Activated CD4-positive, alpha-beta T cell treated with anti-CD3 and anti-CD28 coated beads for 24 hours (primary cell): Measurements from ENCODE around the gene LRRC39.
"Not testable (repeated sequence)": the region's sequence is repeated elsewhere in the genome, so short reads cannot be mapped to it uniquely, and the experiment has no call there.

ENCODE experiments used
- DNase-seq, 2 donors: peaks; one replicate each; pipeline ENCODE4 v3.0.0-alpha.2; 2020; ENCODE audit warnings: low read depth in 2 of 2

The LRRC39 gene

DNA sequence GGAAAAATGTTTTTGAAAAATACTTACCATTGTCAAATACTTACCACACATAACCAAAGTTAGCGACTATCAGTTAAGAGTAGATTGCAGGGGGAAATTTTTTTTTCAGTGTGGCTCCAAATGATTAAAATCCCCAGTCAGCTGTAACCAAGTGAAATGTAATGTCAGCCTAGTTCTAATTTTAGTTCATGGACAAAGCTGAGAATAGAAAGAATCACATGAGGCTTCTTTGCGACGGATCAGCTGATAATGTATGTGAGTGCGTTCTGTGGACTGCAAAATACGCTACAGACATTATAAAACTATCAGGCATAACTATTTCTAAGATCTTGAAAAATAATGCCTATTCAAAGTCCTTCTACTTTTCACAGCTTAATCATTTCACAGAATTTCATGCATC, at the start of gene LRRC39:
Gene LRRC39 (minus strand): TSS at position 166 of the 400 bp plus-strand sequence. CDS start 9,740 bp downstream, outside the sequence.
- DNase-seq, result no peak

DNA sequence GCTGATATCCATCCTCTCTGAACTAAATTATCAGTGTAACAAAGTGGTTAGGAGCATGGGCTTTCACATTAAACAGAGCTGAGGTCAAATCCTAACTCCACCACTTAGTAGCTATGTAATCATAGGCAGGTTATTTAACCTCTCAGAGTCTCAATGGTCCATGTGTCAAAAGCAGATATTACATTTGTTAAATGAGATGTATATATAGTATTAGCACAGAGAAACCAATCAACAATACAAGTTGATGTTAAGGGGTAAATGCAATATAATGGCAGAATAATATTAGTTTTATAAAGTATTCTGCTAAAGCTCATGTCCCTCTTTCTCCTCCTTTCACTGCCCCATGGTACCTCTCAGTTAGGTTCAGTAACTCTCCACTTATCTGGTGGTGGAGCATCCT, 44.4 kb upstream of the LRRC39 start:
- DNase-seq, result no peak

DNA sequence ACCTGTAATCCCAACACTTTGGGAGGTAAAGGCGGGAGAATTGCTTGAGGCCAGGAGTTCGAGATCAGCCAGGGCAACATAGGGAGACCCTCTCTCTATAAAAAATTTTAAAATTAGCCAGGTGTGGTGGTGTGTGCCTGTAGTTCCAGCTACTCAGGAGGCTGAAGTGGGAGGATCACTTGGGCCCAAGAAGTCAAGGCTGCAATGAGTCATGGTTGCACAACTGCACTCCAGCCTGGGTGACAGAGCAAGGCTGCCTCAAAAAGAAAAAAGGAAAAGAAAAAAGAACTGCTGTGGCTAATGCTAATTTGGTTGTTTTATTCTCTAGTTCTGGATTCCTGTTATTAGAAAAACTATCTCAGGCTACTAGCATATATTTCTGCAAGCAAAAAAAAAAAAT, 41.8 kb upstream of the LRRC39 start:
- DNase-seq, result no peak

DNA sequence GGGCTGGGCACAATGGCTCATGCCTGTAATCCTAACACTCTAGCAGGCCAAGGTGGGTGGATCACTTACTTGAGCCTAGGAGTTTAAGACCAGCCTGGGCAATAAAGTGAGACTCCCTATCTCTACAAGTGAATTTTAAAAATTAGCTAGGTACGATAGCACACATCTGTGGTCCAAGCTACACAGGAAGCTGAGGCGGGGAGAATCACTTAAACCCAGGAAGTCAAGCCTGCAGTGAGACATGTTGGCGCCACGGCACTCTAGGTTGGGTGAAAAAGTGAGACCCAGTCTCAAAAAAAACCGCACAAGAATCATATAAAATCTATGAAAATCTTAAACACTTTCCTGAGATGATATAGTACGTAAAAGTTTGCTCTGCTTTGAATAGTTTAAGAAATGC, 41.4 kb upstream of the LRRC39 start:
- no peak for DNase-seq

DNA sequence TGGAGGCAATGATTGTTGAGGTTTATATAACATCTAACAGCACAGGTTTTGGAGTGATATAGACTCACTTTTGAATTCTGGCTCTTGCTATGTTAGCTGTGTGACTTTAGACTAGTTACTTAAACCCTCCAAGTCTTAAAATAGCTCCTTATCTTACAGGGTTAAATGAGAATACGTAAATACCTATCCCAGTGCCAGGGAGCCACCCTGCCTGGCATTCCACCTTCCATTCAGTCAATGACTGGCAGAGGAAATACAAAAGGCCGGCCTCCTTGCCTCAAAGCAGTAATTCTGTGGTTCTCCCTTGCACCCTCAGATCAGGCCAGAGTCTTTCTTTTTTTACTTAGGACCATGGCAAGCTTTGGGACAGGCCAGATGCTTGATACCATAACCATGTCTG, 39.8 kb upstream of the LRRC39 start:
- no peak for DNase-seq

DNA sequence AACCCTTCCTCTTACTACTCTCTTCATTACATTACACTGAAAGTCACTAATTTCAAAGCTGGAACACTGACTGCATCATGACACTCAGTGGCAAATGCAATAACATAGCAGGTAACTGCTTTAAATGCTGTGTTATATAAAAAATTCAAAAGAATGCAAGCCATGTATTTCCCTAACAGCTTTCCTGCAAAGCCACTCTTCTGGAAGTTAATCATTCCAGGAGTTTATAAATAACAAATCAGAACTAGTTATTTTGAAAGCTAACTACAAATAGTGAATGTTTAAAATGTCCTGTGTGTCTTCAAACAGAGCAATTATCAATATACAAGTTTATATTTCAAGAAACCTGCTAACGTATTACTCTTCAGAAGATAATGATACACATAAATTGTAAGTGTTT, 37.0 kb upstream of the LRRC39 start:
- DNase-seq, result no peak

DNA sequence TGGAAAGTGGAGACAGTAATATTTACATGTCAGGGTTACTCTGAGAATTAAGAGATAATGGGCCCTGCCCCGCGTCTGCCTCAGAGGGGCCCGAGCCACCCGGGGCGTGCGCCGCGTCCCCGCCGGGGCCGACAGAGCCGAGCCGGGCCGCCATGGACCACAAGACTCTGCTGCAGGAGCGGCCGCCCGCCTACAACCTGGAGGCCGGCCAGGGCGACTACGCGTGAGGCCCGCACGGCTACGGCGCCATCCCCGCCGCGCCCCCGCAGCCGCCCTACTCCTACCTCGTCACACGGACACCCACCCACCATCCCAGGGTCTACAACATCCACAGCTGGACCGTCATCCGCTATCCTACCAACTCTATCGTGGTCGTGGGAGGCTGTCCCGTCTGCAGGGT, 35.1 kb upstream of the LRRC39 start:
- DNase-seq, result no peak

DNA sequence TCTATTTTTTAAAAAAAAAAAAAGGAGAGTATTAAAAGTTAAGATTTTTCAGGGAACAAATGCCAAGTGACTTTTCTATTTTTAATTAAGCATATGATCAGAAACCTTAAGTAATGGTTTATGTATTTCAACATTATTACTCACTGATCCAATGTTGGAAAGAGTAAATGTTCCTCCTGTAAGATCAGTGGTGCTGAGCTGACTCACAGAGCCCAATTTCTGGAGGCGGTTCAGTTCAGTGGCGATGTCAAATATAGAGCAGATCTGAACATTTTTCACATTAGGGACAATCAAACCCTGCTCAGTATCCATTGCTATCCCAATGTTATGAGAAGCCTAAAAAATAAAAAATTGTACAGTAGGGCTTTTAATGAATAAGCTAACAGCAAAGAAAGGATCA, 28.2 kb upstream of the LRRC39 start:
- DNase-seq, result no peak

DNA sequence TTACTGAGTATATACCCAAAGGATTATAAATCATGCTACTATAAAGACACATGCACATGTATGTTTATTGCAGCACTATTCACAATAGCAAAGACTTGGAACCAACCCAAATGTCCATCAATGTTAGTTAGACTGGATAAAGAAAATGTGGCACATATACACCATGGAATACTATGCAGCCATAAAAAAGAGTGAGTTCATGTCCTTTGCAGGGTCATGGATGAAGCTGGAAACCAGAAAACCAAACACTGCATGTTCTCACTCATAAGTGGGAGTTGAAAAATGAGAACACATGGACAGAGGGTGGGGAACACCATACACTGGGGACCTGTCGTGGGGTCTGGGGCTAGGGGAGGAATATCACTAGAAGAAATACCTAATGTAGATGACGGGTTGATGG, 27.5 kb upstream of the LRRC39 start:
- not testable (repeated sequence) for DNase-seq

DNA sequence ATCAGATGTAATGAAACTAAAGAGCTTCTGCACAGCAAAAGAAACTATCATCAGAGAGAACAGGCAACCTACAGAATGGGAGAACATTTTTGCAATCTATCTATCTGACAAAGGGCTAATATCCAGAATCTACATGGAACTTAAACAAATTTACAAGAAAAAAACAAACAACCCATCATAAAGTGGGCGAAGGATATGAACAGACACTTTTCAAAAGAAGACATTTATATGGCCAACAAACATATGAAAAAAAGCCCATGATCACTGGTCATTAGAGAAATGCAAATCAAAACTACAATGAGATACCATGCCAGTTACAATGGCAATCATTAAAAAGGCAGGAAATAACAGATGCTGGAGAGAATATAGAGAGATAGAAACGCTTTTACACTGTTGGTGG, 27.0 kb upstream of the LRRC39 start:
- DNase-seq, result not testable (repeated sequence)

DNA sequence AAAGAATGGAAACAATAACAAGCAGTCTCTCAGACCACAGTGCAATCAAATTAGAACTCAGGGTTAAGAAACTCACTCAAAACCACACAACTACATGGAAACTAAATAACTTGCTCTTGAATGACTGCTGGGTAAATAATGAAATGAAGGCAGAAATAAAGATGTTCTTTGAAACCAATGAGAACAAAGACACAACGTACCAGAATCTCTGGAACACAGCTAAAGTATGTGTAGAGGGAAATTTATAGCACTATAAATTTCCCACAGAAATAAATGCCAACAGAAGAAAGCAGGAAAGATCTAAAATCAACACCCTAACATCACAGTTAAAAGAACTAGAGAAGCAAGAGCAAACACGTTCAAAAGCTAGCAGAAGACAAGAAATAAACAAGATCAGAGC, 24.6 kb upstream of the LRRC39 start:
- DNase-seq, result not testable (repeated sequence)

DNA sequence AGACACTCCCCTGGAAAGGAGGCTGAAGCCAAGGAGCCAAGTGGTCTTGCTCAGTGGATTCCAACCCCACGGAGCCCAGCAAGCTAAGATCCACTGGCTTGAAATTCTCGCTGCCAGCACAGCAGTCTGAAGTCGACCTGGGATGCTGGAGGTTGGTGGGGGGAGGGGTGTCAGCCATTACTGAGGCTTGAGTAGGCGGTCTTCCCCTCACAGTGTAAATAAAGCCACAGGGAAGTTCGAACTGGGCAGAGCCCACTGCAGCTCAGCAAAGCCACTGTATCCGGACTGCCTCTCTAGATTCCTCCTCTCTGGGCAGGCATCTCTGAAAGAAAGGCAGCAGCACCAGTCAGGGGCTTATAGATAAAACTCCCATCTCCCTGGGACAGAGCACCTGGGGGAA, 22.0 kb upstream of the LRRC39 start:
- not testable (repeated sequence) for DNase-seq

DNA sequence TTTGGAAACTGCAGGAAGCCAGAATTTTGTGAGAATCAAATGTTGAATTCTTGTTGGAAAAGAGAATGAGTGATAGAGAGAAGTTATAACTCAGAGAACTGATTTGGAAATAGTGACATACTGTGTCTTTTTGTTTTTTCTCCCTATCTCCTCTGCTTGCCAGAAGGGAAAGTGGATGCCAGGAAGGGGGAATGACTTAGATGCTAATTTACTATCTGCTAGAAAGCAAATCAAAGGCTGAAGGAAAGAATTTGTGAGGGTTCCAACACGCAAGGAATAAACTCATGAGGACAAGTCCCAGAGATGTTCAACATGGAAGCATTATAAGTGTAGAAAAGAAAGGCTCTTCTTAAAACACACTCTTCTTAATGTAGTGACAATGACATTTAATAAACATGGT, 20.5 kb upstream of the LRRC39 start:
- DNase-seq, result no peak

DNA sequence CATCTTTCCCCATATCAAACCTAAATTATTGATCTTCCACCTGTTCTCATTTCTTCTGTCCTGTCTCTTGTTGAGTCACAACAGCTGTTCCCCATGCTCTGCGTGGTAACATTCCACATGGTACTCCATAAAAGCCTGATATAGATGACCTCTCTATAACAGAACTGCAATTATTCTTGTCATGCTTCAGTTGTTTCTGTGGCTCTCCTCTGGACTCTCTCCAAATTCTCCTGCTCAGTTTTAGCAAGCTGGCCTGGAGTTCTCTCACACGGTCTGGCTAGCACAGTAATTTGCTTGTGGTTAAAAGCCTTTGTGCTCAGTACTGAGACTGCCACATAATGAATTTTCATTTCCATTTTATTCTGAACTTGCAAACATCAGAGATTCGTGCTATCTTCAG, 10.6 kb upstream of the LRRC39 start:
- no peak for DNase-seq

DNA sequence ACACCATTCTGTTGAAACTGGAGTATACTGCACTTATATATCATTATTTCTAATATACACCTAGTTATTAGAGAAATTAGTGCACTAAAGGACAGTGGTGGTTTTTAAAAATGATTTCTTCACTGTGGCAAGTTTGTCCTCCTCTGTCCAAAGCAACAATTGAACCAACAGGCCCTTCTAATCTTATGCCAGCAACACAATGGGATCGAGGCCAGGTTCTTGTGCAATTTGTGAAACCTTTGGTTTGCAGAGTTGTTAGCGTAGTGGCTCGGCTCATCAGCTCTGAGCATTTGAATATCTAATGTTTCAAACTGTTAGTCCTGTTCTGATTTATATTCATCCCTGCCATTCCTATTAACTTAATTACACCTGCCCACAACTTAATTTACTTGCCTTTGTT, 9.9 kb upstream of the LRRC39 start:
- no peak for DNase-seq

DNA sequence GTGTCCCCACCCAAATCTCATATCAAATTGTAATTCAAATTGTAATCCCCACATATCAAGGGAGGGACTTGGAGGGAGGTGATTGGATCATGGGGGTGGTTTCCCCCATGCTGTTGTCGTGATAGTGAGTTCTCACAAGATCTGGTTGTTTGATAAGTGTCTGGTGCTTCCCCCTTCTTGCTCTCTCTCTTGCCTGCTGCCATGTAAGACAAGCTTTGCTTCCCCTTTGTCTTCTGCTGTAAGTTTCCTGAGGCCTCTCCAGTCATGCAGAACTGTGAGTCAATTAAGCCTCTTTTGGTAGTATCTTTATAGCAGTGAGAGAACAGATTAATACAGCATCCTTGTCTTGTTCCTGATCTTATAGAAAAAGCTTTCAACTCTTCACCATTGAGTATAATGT, 6.5 kb upstream of the LRRC39 start:
- no peak for DNase-seq

DNA sequence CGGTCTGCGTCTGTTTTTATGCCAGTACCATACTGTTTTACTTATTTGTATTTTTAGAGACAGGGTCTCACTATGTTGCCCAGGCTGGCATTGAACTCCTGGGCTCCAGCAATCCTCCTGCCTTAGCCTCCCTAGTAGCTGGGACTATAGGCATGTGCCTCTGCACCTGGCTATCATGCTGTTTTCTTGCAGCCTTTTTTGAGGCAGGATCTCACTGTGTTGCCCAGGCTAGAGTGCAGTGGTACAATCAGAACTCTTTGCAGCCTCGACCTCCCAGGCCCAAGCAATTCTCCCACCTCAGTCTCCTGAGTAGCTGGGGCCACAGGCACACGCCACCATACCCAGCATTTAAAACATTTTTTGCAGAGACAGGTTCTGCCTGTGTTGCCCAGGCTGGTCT, 5.3 kb upstream of the LRRC39 start:
- DNase-seq, result no peak

DNA sequence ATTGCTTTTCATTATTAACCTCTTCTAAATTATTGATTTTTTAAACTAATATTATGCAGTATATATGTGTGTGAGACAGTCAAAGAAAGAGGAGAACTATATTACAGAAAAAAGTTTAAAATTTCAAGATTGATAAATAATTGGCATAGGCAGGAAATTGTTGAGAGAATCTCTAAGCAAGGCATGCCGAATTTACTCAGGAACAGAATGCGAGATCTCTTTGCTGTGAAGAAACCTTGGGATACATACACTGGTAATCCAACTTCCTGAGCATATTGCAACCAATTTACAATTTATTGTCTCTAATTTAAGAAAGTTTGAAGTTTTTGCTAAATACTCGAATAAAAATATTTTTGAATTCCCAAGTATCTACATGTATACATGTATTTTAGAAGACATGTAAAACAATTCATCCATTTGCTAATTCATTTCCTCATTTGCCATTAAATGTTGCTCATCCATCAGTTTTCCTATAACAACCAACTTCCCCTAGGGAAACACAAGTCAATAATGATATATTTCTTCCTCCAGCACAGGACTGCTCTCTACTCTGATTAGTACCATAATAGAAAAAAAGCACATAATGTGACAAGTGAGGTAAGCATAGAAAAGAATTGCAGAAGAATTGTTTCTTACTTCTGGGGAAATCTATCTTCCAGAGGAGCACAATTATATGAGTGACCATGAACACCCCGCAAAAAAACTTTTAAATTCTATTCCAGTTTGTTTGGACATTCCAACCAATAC, 588 bp downstream of the LRRC39 start:
- no peak for DNase-seq

DNA sequence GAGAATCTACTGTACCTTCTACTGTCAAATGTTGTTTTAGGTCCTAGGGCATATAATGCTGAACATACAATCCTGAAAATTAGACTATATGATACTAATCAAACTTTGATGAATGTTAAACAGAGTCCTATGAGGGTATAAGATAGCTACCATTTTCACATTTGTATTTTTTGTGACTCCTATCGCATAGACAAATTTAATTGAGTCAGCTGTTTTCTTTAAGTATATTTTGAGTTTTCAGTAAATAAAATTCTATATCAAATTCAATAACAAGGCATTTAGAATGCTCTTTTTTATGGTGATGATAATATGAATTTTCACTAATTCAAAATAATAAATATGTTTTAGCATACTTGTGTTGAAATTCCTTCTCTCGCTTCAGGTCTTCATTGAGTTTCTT, 10.0 kb downstream of the LRRC39 start:
- DNase-seq, result no peak

DNA sequence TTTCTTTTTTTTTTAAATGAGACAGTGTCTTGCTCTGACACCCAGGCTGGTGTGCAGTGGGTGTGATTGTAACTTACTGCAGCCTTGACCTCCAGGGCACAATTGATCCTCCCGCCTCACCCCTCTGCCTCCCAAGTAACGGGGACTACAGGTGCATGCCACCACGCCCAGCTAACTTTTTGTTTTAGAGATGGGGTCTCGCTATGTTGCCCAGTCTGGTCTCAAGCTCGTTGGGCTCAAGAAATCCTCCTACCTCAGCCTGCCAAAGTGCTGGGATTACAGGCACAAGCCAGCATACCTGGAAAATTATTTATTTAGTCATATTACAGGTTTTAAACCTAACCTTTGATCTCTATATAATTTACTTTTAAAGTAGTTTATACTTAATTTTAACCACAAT, 13.4 kb downstream of the LRRC39 start:
- DNase-seq, result no peak

DNA sequence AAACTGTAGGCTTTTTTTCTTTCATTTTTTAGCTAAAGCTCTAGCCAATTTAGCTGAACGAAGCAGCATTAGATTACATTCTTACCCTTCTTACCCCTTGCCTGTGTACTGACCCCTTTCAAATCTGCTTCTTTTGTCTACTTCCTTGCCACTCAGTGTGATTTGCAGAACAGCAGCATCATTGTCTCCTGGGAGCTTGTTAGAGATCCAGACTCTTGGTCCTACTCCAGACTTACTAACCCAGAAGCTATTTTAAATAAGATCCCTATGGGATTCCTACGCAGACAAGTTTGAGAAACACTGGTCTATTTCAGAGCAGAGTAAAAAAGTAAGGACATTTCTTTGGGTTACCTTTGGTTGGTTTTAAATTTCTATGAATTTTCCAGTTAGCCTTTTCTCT, 13.8 kb downstream of the LRRC39 start:
- DNase-seq, result no peak

DNA sequence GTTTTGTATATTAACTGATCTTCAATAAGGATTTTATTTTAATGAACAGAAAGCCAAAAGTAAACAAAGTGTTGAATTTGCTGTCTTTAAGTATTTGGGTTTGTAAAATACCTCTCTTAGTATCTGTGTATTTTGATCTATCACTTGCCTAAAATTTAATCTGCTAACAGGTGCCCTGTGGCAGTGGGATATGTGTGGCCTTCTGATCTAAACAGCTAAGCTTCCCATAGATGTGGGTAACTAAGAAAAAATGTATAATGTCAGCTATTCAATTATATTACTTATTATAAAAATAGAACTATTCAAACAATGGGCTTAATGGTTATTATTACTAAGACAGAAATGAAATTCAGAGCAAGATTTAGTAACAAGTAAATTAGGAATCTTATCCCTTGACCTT, 15.2 kb downstream of the LRRC39 start:
- DNase-seq, result no peak

DNA sequence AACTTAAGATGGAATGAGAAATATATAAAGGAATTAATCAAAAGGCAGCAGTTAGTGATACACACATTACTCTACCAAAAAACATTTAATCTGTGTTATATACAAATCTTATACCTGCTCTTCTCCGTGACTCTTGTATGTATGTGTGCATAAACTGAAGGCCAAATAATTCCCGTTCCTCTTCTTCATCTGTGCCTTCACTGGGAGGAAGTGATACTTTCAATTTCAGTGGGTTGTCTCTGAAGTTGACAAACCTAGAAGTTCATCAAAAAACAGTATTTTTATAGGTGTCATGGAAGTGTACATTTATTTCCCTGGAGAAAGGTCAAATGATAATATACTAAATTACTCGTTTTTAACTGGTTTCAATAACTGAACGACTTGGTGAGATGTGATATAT, 25.8 kb downstream of the LRRC39 start:
- DNase-seq, result no peak

DNA sequence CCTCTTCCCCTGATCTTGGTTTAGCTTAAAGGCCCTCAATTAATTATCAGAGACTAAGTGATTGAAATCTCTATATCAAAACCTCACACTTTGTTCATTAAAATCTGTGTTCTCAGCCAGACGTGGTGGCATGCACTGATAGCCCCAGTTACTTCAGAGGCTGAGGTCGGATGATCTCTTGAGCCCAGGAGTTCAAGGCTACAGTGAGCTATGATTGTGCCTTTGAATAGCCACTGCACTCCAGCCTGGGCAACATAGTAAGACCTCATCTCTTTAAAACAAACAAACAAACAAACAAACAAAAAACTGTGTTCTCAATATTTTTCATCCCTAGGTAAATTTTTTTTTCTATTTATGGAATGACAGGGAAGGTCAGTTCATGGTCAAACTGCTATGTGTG, 26.4 kb downstream of the LRRC39 start:
- DNase-seq, result no peak
